Activated CD8-positive, alpha-beta T cell treated with anti-CD3 and anti-CD28 coated beads for 36 hours (primary cell): Measurements from ENCODE around the gene GALNTL6. TPM values are rescaled to one million over a fixed set of nuclear protein-coding genes. Genes with fewer than 3 reads are reported as not detected.

Experiments
- ATAC-seq: fragments of 200-7000 bp; cut with Tn5 transposase; one replicate; pipeline ENCODE4 v1.10.0; 2021; ENCODE audit warnings: mild to moderate bottlenecking, moderate library complexity
- CTCF ChIA-PET: fragments of 350-600 bp; sonication (Branson Sonifier 250); formaldehyde crosslinking; loops from one replicate; lab custom pipeline; 2021; ENCODE audit warnings: antibody characterized with exemption; lab: Charles Lee
- POLR2A ChIA-PET: fragments of 350-600 bp; sonication (Branson Sonifier 250); formaldehyde crosslinking; loops from one replicate; lab custom pipeline; 2021; ENCODE audit warnings: antibody characterized with exemption; lab: Charles Lee
- DNase-seq: peaks from one replicate; pipeline ENCODE4 v3.0.0-alpha.2; 2020
- H3K27ac Mint-ChIP-seq: one replicate; pipeline ENCODE4 v1.8.0; 2021; ENCODE audit warnings: mild to moderate bottlenecking, mixed read lengths
- H3K27me3 Mint-ChIP-seq: one replicate; pipeline ENCODE4 v1.8.0; 2021; ENCODE audit warnings: mixed read lengths
- H3K36me3 Mint-ChIP-seq: one replicate; pipeline ENCODE4 v1.8.0; 2021; ENCODE audit warnings: low read depth, mixed read lengths
- H3K4me1 Mint-ChIP-seq: one replicate; pipeline ENCODE4 v1.8.0; 2021; ENCODE audit warnings: low read depth, mixed read lengths
- H3K4me3 Mint-ChIP-seq: one replicate; pipeline ENCODE4 v1.8.0; 2021; ENCODE audit warnings: mild to moderate bottlenecking, moderate library complexity, mixed read lengths
- H3K9me3 Mint-ChIP-seq: one replicate; pipeline ENCODE4 v1.8.0; 2021; ENCODE audit warnings: mixed read lengths
- CTCF ChIP-seq: fragments of 200-600 bp; IDR thresholded peaks from one replicate; pipeline ENCODE4 v1.8.0; 2022; ENCODE audit warnings: antibody characterized with exemption, mild to moderate bottlenecking
- intact Hi-C: fragments of 100-400 bp; cut with micrococcal nuclease; formaldehyde crosslinking; loops from one replicate; pipeline ENCODE4 v1.10.0; 2022
- total RNA-seq, 2 experiments: library from RNA; stranded (reverse); gene quantifications; one replicate each; pipeline ENCODE4 v1.2.3, GENCODE V29; 2021

GALNTL6 gene
- total RNA-seq, 2 experiments from 2014 or later, result not detected

- no peak overlapping the region for H3K27ac Mint-ChIP-seq
- ChIA-PET CTCF (no interaction called here), POLR2A (no interaction called here)
- peaks cover 6% of the 10 kb centered on the region for H3K9me3 Mint-ChIP-seq
- no peak overlapping the region for H3K4me3 Mint-ChIP-seq
- H3K4me1 Mint-ChIP-seq, result no peaks in the 10 kb centered on the region
- H3K27me3 Mint-ChIP-seq, result peaks cover 1% of the 10 kb centered on the region
- no peaks in the 10 kb centered on the region for H3K36me3 Mint-ChIP-seq
- DNase-seq, result no peak
- ATAC-seq, result no peak
- no peak for TF ChIP-seq CTCF
- intact Hi-C loops, result no loop called here
Observed at GRCh38 chr4:172865531-172866127, 1052.4 kb downstream of the GALNTL6 start.

GRCh38 chr4:172866421-172866820, 1053.2 kb downstream of the GALNTL6 start:
- Mint-ChIP-seq H3K27ac (no peak overlapping the region), H3K4me1 (no peaks in the 10 kb centered on the region), H3K27me3 (peaks cover 1% of the 10 kb centered on the region), H3K36me3 (no peaks in the 10 kb centered on the region), H3K9me3 (peaks cover 6% of the 10 kb centered on the region), H3K4me3 (no peak overlapping the region)
- ATAC-seq, result no peak
- TF ChIP-seq CTCF, result no peak
- ChIA-PET POLR2A (no interaction called here), CTCF (no interaction called here)
- intact Hi-C loops, result no loop called here
- DNase-seq, result no peak

- Mint-ChIP-seq H3K4me3 (no peak overlapping the region), H3K27me3 (peaks cover 1% of the 10 kb centered on the region), H3K9me3 (peaks cover 2% of the 10 kb centered on the region), H3K36me3 (no peaks in the 10 kb centered on the region), H3K27ac (no peak overlapping the region), H3K4me1 (no peaks in the 10 kb centered on the region)
- CTCF ChIA-PET, result interaction anchor here (1.1 kb wide), 1 partner anchor 24 kb away, joined by 3 read pairs; no protein-coding TSS in a partner anchor
- POLR2A ChIA-PET, result interaction anchor here (0.7 kb wide), 1 partner anchor 69 kb away, joined by 3 read pairs; no protein-coding TSS in a partner anchor
- DNase-seq (no peak), ATAC-seq (no peak)
- no peak for TF ChIP-seq CTCF
- intact Hi-C loops, result no loop called here
Observed at GRCh38 chr4:172867835-172868234, 1054.6 kb downstream of the GALNTL6 start.

GRCh38 chr4:172868271-172868670, 1055.1 kb downstream of the GALNTL6 start:
- DNase-seq (no peak), ATAC-seq (no peak)
- Mint-ChIP-seq H3K4me3 (no peak overlapping the region), H3K9me3 (no peaks in the 10 kb centered on the region), H3K4me1 (no peaks in the 10 kb centered on the region), H3K27ac (no peak overlapping the region), H3K27me3 (peaks cover 1% of the 10 kb centered on the region), H3K36me3 (no peaks in the 10 kb centered on the region)
- CTCF ChIA-PET, result interaction anchor here (1.1 kb wide), 1 partner anchor 23 kb away, joined by 3 read pairs; no protein-coding TSS in a partner anchor
- POLR2A ChIA-PET, result no interaction called here
- TF ChIP-seq CTCF, result no peak
- intact Hi-C loops, result no loop called here

GRCh38 chr4:172869621-172870268, 1056.5 kb downstream of the GALNTL6 start:
- TF ChIP-seq CTCF, result no peak
- DNase-seq (no peak), ATAC-seq (no peak)
- H3K36me3 Mint-ChIP-seq, result no peaks in the 10 kb centered on the region
- no peaks in the 10 kb centered on the region for H3K9me3 Mint-ChIP-seq
- no peaks in the 10 kb centered on the region for H3K27me3 Mint-ChIP-seq
- POLR2A ChIA-PET, result no interaction called here
- H3K4me1 Mint-ChIP-seq, result no peaks in the 10 kb centered on the region
- CTCF ChIA-PET, result no interaction called here
- H3K27ac Mint-ChIP-seq, result no peak overlapping the region
- H3K4me3 Mint-ChIP-seq, result no peak overlapping the region
- intact Hi-C loops, result no loop called here
